CD1c-positive myeloid dendritic cell (primary cell): ENCODE results near the gene NOMO2.
"Not testable (repeated sequence)": the region's sequence is repeated elsewhere in the genome, so short reads cannot be mapped to it uniquely, and the experiment has no call there.

Experiments used
- DNase-seq: peaks from one replicate; pipeline ENCODE4 v3.0.0-alpha.2; 2016; ENCODE audit errors: extremely low spot score

NOMO2 gene

GRCh38 chr16:18561727-18562314 is at the start of gene NOMO2:
TSS of gene NOMO2 (minus strand) at chr16:18562097. CDS start at chr16:18562040, 57 bp downstream.
- DNase-seq = peak; percentile 1

- not testable (repeated sequence) for DNase-seq
Observed at GRCh38 chr16:18610147-18610803, 48.4 kb upstream of the NOMO2 start.

GRCh38 chr16:18608271-18608670 is 46.4 kb upstream of the NOMO2 start:
- not testable (repeated sequence) for DNase-seq

- DNase-seq = not testable (repeated sequence)
Observed at GRCh38 chr16:18603572-18604246, 41.8 kb upstream of the NOMO2 start.

GRCh38 chr16:18598582-18598981 is 36.7 kb upstream of the NOMO2 start:
- DNase-seq = not testable (repeated sequence)

GRCh38 chr16:18597734-18598133 is 35.8 kb upstream of the NOMO2 start:
- DNase-seq = not testable (repeated sequence)

- not testable (repeated sequence) for DNase-seq
Observed at GRCh38 chr16:18597319-18597718, 35.4 kb upstream of the NOMO2 start.

GRCh38 chr16:18595796-18596195 is 33.9 kb upstream of the NOMO2 start:
- not testable (repeated sequence) for DNase-seq

GRCh38 chr16:18594880-18595279 is 33.0 kb upstream of the NOMO2 start:
- DNase-seq = peak; percentile 41

GRCh38 chr16:18593904-18594303 is 32.0 kb upstream of the NOMO2 start:
- not testable (repeated sequence) for DNase-seq

- peak; percentile 31 for DNase-seq
Observed at GRCh38 chr16:18592982-18593381, 31.1 kb upstream of the NOMO2 start.

GRCh38 chr16:18591908-18592307 is 30.0 kb upstream of the NOMO2 start:
- DNase-seq = peak; percentile 36

GRCh38 chr16:18591441-18591840 is 29.5 kb upstream of the NOMO2 start:
- DNase-seq = not testable (repeated sequence)

- not testable (repeated sequence) for DNase-seq
Observed at GRCh38 chr16:18589806-18590205, 27.9 kb upstream of the NOMO2 start.

GRCh38 chr16:18586560-18587540 is 25.0 kb upstream of the NOMO2 start:
- DNase-seq = peak; percentile 49

GRCh38 chr16:18585789-18586188 is 23.9 kb upstream of the NOMO2 start:
- DNase-seq = not testable (repeated sequence)

GRCh38 chr16:18582902-18583301 is 21.0 kb upstream of the NOMO2 start:
- no peak for DNase-seq

GRCh38 chr16:18580396-18580795 is 18.5 kb upstream of the NOMO2 start:
- DNase-seq = not testable (repeated sequence)

GRCh38 chr16:18579261-18579660 is 17.4 kb upstream of the NOMO2 start:
- not testable (repeated sequence) for DNase-seq

- not testable (repeated sequence) for DNase-seq
Observed at GRCh38 chr16:18577942-18578341, 16.0 kb upstream of the NOMO2 start.

- DNase-seq = not testable (repeated sequence)
Observed at GRCh38 chr16:18575945-18576344, 14.0 kb upstream of the NOMO2 start.
